Measurements from ENCODE around the gene SRGAP1. TPM values are rescaled to one million over a fixed set of nuclear protein-coding genes. Genes with fewer than 3 reads are reported as not detected.
"Not testable (repeated sequence)": the region's sequence is repeated elsewhere in the genome, so short reads cannot be mapped to it uniquely, and the experiment has no call there.

Gene SRGAP1
- polyA plus RNA-seq, 4 donors: 13.1 to 26.5 (median 21.6) TPM

GRCh38 chr12:64098709-64099354 lies 254.3 kb downstream of the SRGAP1 start:
- no peak for DNase-seq (ENCODE audit: low read depth in 4 of 4, low spot score in 3 of 4)

GRCh38 chr12:64099397-64099796 lies 254.9 kb downstream of the SRGAP1 start:
- DNase-seq (ENCODE audit: low read depth in 4 of 4, low spot score in 3 of 4): no peak

- no peak for DNase-seq (ENCODE audit: low read depth in 4 of 4, low spot score in 3 of 4)
Observed at GRCh38 chr12:64102339-64102738, 257.8 kb downstream of the SRGAP1 start.

GRCh38 chr12:64103825-64104740 lies 259.6 kb downstream of the SRGAP1 start:
- DNase-seq (ENCODE audit: low read depth in 4 of 4, low spot score in 3 of 4): no peak

- DNase-seq (ENCODE audit: low read depth in 4 of 4, low spot score in 3 of 4): no peak
Observed at GRCh38 chr12:64105026-64105425, 260.5 kb downstream of the SRGAP1 start.

- no peak for DNase-seq (ENCODE audit: low read depth in 4 of 4, low spot score in 3 of 4)
Observed at GRCh38 chr12:64107776-64108175, 263.3 kb downstream of the SRGAP1 start.

GRCh38 chr12:64109706-64110105 lies 265.2 kb downstream of the SRGAP1 start:
- no peak for DNase-seq (ENCODE audit: low read depth in 4 of 4, low spot score in 3 of 4)

GRCh38 chr12:64110864-64111263 lies 266.4 kb downstream of the SRGAP1 start:
- DNase-seq (ENCODE audit: low read depth in 4 of 4, low spot score in 3 of 4): no peak

- DNase-seq (ENCODE audit: low read depth in 4 of 4, low spot score in 3 of 4): no peak
Observed at GRCh38 chr12:64116969-64117368, 272.5 kb downstream of the SRGAP1 start.

GRCh38 chr12:64120568-64120967 lies 276.1 kb downstream of the SRGAP1 start:
- DNase-seq (ENCODE audit: low read depth in 4 of 4, low spot score in 3 of 4): no peak

- DNase-seq (ENCODE audit: low read depth in 4 of 4, low spot score in 3 of 4): not testable (repeated sequence)
Observed at GRCh38 chr12:64121086-64121485, 276.6 kb downstream of the SRGAP1 start.

- no peak for DNase-seq (ENCODE audit: low read depth in 4 of 4, low spot score in 3 of 4)
Observed at GRCh38 chr12:64122154-64122553, 277.7 kb downstream of the SRGAP1 start.

GRCh38 chr12:64122995-64123394 lies 278.5 kb downstream of the SRGAP1 start:
- no peak for DNase-seq (ENCODE audit: low read depth in 4 of 4, low spot score in 3 of 4)

- no peak for DNase-seq (ENCODE audit: low read depth in 4 of 4, low spot score in 3 of 4)
Observed at GRCh38 chr12:64123448-64123847, 278.9 kb downstream of the SRGAP1 start.

- no peak for DNase-seq (ENCODE audit: low read depth in 4 of 4, low spot score in 3 of 4)
Observed at GRCh38 chr12:64124511-64125197, 280.2 kb downstream of the SRGAP1 start.

- no peak for DNase-seq (ENCODE audit: low read depth in 4 of 4, low spot score in 3 of 4)
Observed at GRCh38 chr12:64125913-64126312, 281.4 kb downstream of the SRGAP1 start.

GRCh38 chr12:64127811-64128210 lies 283.3 kb downstream of the SRGAP1 start:
- no peak for DNase-seq (ENCODE audit: low read depth in 4 of 4, low spot score in 3 of 4)

GRCh38 chr12:64128366-64128765 lies 283.9 kb downstream of the SRGAP1 start:
- no peak for DNase-seq (ENCODE audit: low read depth in 4 of 4, low spot score in 3 of 4)

- not testable (repeated sequence) for DNase-seq (ENCODE audit: low read depth in 4 of 4, low spot score in 3 of 4)
Observed at GRCh38 chr12:64130476-64130875, 286.0 kb downstream of the SRGAP1 start.

- DNase-seq (ENCODE audit: low read depth in 4 of 4, low spot score in 3 of 4): not testable (repeated sequence)
Observed at GRCh38 chr12:64131456-64131855, 287.0 kb downstream of the SRGAP1 start.

- not testable (repeated sequence) for DNase-seq (ENCODE audit: low read depth in 4 of 4, low spot score in 3 of 4)
Observed at GRCh38 chr12:64132672-64133071, 288.2 kb downstream of the SRGAP1 start.
